IMR-90 (cell line): ENCODE data around the gene ITGAX. TPM values are rescaled to one million over a fixed set of nuclear protein-coding genes. Genes with fewer than 3 reads are reported as not detected.

Source experiments
- ATAC-seq: fragments of 200-7000 bp; cut with Tn5 transposase; 2 replicates; pipeline ENCODE4 v1.9.1; 2020; ENCODE audit warnings: low read depth, mild to moderate bottlenecking, moderate library complexity
- BruUV-seq: library from RNA; stranded (reverse); fragments of 400-500 nt; replicated peaks from 2 replicates; lab custom pipeline; 2021; lab: Mats Ljungman, UMichigan
- CTCF ChIA-PET: fragments of 300-600 bp; formaldehyde crosslinking; extraction: SDS; loops from one replicate; lab custom pipeline; 2021; ENCODE audit warnings: antibody characterized with exemption; lab: Yijun Ruan, JAX
- POLR2A ChIA-PET: fragments of 300-600 bp; sonication (Branson Sonifier 250); formaldehyde crosslinking; loops from one replicate; lab custom pipeline; 2022; ENCODE audit warnings: antibody characterized with exemption; ENCODE audit not compliant: unreplicated experiment; lab: Charles Lee
- DNase-seq: peaks from one replicate; pipeline ENCODE4 v3.0.0; 2013
- H2AFZ ChIP-seq: replicated peaks from 2 replicates; pipeline ENCODE3; 2013; ENCODE audit warnings: low read length, mild to moderate bottlenecking; ENCODE audit not compliant: poor library complexity
- H2AK5ac ChIP-seq: 2 replicates; pipeline ENCODE4 v1.6.1; 2013; ENCODE audit warnings: low read depth, low read length, inconsistent platforms
- H2AK9ac ChIP-seq: replicated peaks from 2 replicates; pipeline ENCODE3; 2013; ENCODE audit warnings: mild to moderate bottlenecking, low read depth, low read length, moderate library complexity; ENCODE audit not compliant: poor library complexity
- H2BK120ac ChIP-seq: 2 replicates; pipeline ENCODE4 v1.6.1; 2013; ENCODE audit warnings: low read depth, low read length, inconsistent platforms
- H2BK15ac ChIP-seq: 3 replicates; pipeline ENCODE4 v1.6.1; 2013; ENCODE audit warnings: low read depth, low read length, inconsistent platforms
- H2BK20ac ChIP-seq: 2 replicates; pipeline ENCODE4 v1.6.1; 2013; ENCODE audit warnings: low read depth, mild to moderate bottlenecking, inconsistent platforms, low read length, moderate library complexity
- H2BK5ac ChIP-seq: 2 replicates; pipeline ENCODE4 v1.6.1; 2013; ENCODE audit warnings: mild to moderate bottlenecking, low read depth, low read length, inconsistent platforms; ENCODE audit not compliant: poor library complexity, severe bottlenecking
- H3K14ac ChIP-seq: replicated peaks from 2 replicates; pipeline ENCODE4 v1.6.1; 2013; ENCODE audit warnings: low read depth, low read length, inconsistent platforms
- H3K18ac ChIP-seq: 2 replicates; pipeline ENCODE4 v1.6.1; 2013; ENCODE audit warnings: low read depth, low read length, control low read depth
- H3K23ac ChIP-seq: 2 replicates; pipeline ENCODE4 v1.6.1; 2013; ENCODE audit warnings: low read depth, low read length, inconsistent platforms
- H3K27ac ChIP-seq: 2 replicates; pipeline ENCODE4 v1.5.1; 2013; ENCODE audit warnings: mild to moderate bottlenecking, control low read depth, low read length; ENCODE audit not compliant: insufficient read depth
- H3K27me3 ChIP-seq: 2 replicates; pipeline ENCODE4 v1.6.1; 2013; ENCODE audit warnings: low read length; ENCODE audit not compliant: control insufficient read depth, insufficient read depth
- H3K36me3 ChIP-seq: 2 replicates; pipeline ENCODE4 v1.6.1; 2013; ENCODE audit warnings: low read length, mixed read lengths; ENCODE audit not compliant: control insufficient read depth, insufficient read depth
- H3K4ac ChIP-seq: 2 replicates; pipeline ENCODE4 v1.6.1; 2013; ENCODE audit warnings: low read depth, low read length, inconsistent platforms
- H3K4me1 ChIP-seq: 2 replicates; pipeline ENCODE4 v1.6.1; 2013; ENCODE audit warnings: low read length, mixed read lengths; ENCODE audit not compliant: control insufficient read depth, insufficient read depth
- H3K4me2 ChIP-seq: 2 replicates; pipeline ENCODE4 v1.6.1; 2013; ENCODE audit warnings: low read depth, mild to moderate bottlenecking, control low read depth, low read length, moderate library complexity
- H3K4me3 ChIP-seq: 2 replicates; pipeline ENCODE4 v1.5.1; 2013; ENCODE audit warnings: low read depth, mild to moderate bottlenecking, control low read depth, low read length, moderate library complexity; ENCODE audit not compliant: insufficient read depth
- H3K56ac ChIP-seq: 2 replicates; pipeline ENCODE4 v1.6.1; 2013; ENCODE audit warnings: low read length, inconsistent platforms; ENCODE audit not compliant: insufficient read depth; ENCODE audit errors: extremely low read depth
- H3K79me1 ChIP-seq, 2 experiments: 2 replicates each; pipeline ENCODE4 v1.6.1; 2013; ENCODE audit warnings: low read length in 2 of 2, inconsistent platforms in 1 of 2, low read depth in 1 of 2
- H3K9ac ChIP-seq: 2 replicates; pipeline ENCODE4 v1.6.1; 2013; ENCODE audit warnings: low read depth, low read length, control low read depth
- H3K9me1 ChIP-seq: 2 replicates; pipeline ENCODE4 v1.6.1; 2013; ENCODE audit warnings: low read length, inconsistent platforms; ENCODE audit not compliant: insufficient read depth
- H3K9me3 ChIP-seq: 2 replicates; pipeline ENCODE4 v1.6.1; 2013; ENCODE audit warnings: low read length; ENCODE audit not compliant: control insufficient read depth, insufficient read depth
- H4K20me1 ChIP-seq: 2 replicates; pipeline ENCODE4 v1.6.1; 2013; ENCODE audit warnings: low read length, inconsistent platforms; ENCODE audit not compliant: insufficient read depth
- H4K5ac ChIP-seq: 2 replicates; pipeline ENCODE4 v1.6.1; 2013; ENCODE audit warnings: mild to moderate bottlenecking, low read depth, low read length, control low read depth
- H4K8ac ChIP-seq, 2 experiments: 2 replicates each; pipeline ENCODE4 v1.6.1; 2013; ENCODE audit warnings: low read depth in 2 of 2, low read length in 2 of 2, control low read depth in 1 of 2, inconsistent platforms in 1 of 2
- H4K91ac ChIP-seq: 2 replicates; pipeline ENCODE4 v1.6.1; 2013; ENCODE audit warnings: low read depth, low read length, inconsistent platforms; ENCODE audit not compliant: insufficient read depth
- BHLHE40 ChIP-seq: fragments of 150-350 bp; IDR thresholded peaks from 2 replicates; pipeline ENCODE4 v1.6.1; 2016; ENCODE audit warnings: mild to moderate bottlenecking, low read depth, low read length
- CEBPB ChIP-seq: IDR thresholded peaks from 2 replicates; pipeline ENCODE4 v1.6.1; 2012; ENCODE audit warnings: low read depth, low read length, improper control_type of control experiment
- CHD1 ChIP-seq: IDR thresholded peaks from 2 replicates; pipeline ENCODE4 v1.6.1; 2012; ENCODE audit warnings: low read depth, low read length, improper control_type of control experiment
- CTCF ChIP-seq: conservative IDR thresholded peaks from 2 replicates; pipeline ENCODE4 v1.5.1; 2012; ENCODE audit warnings: mild to moderate bottlenecking, low read depth, low read length, improper control_type of control experiment
- FOS ChIP-seq: fragments of 150-350 bp; IDR thresholded peaks from 2 replicates; pipeline ENCODE4 v1.6.1; 2016; ENCODE audit warnings: low read depth, low read length
- MAFK ChIP-seq: IDR thresholded peaks from 2 replicates; pipeline ENCODE4 v1.6.1; 2012; ENCODE audit warnings: low read depth, low read length, improper control_type of control experiment
- MAZ ChIP-seq: IDR thresholded peaks from 2 replicates; pipeline ENCODE4 v1.6.1; 2012; ENCODE audit warnings: low read depth, mild to moderate bottlenecking, low read length, improper control_type of control experiment, moderate library complexity, borderline replicate concordance
- MXI1 ChIP-seq: IDR thresholded peaks from 2 replicates; pipeline ENCODE4 v1.6.1; 2012; ENCODE audit warnings: low read depth, mild to moderate bottlenecking, low read length, moderate library complexity, borderline replicate concordance
- NFE2L2 ChIP-seq: fragments of 150-350 bp; IDR thresholded peaks from 2 replicates; pipeline ENCODE4 v1.6.1; 2016; ENCODE audit warnings: low read depth, mild to moderate bottlenecking, low read length
- POLR2A ChIP-seq: IDR thresholded peaks from 2 replicates; pipeline ENCODE4 v1.6.1; 2012; ENCODE audit warnings: mild to moderate bottlenecking, low read depth, low read length
- RAD21 ChIP-seq: IDR thresholded peaks from 2 replicates; pipeline ENCODE4 v1.6.1; 2012; ENCODE audit warnings: low read length, improper control_type of control experiment
- RCOR1 ChIP-seq: IDR thresholded peaks from 2 replicates; pipeline ENCODE4 v1.6.1; 2012; ENCODE audit warnings: mild to moderate bottlenecking, low read length, improper control_type of control experiment; ENCODE audit not compliant: insufficient replicate concordance
- RFX5 ChIP-seq: IDR thresholded peaks from 2 replicates; pipeline ENCODE4 v1.8.0; 2012; ENCODE audit warnings: low read depth, mild to moderate bottlenecking, low read length, moderate library complexity
- SMC3 ChIP-seq: fragments of 150-350 bp; IDR thresholded peaks from 2 replicates; pipeline ENCODE4 v1.6.1; 2016; ENCODE audit warnings: low read depth, mild to moderate bottlenecking, antibody characterized with exemption, low read length, moderate library complexity
- USF2 ChIP-seq: fragments of 150-350 bp; IDR thresholded peaks from 2 replicates; pipeline ENCODE4 v1.6.1; 2017; ENCODE audit warnings: mild to moderate bottlenecking, antibody characterized with exemption, low read length, low read depth
- WGBS, 2 experiments: methylation state at CpG; one replicate each; pipeline versions ENCODE4 v1.1.5 to v1.1.7; 2013; ENCODE audit warnings: missing lambda C conversion rate in 2 of 2; ENCODE audit not compliant: insufficient read length in 1 of 2; ENCODE audit errors: extremely low coverage in 2 of 2; 5-methylcytosine and 5-hydroxymethylcytosine counted together
- dilution Hi-C: fragments of 300-500 bp; cut with HindIII; formaldehyde crosslinking; loops from one replicate; pipeline ENCODE4 v1.14.3; 2018; ENCODE audit warnings: low sequenced_read_pairs; ENCODE audit not compliant: unreplicated experiment
- in situ Hi-C: fragments of 300-500 bp; cut with MboI; formaldehyde crosslinking; loops from 3 replicates; pipeline ENCODE4 v1.14.3; 2019; ENCODE audit warnings: low sequenced_read_pairs, inconsistent platforms, mixed read lengths
- intact Hi-C: fragments of 100-400 bp; cut with micrococcal nuclease; formaldehyde crosslinking; loops from 2 replicates; pipeline ENCODE4 v1.10.0; 2022
- polyA plus RNA-seq, 3 experiments: library from polyadenylated mRNA; depleted of rRNA; stranded (reverse); fragments of >200 nt; gene quantifications; 2 replicates each; pipeline ENCODE4 v1.2.3, GENCODE V29; 2012; ENCODE audit warnings: low replicate concordance in 1 of 3
- total RNA-seq: library from RNA; depleted of rRNA; stranded (reverse); fragments of >200 nt; gene quantifications from 2 replicates; pipeline ENCODE4 v1.2.3, GENCODE V29; 2012
- TF ChIP-seq, protein P1 (sequence below): fragments of 150-350 bp; IDR thresholded peaks from 2 replicates; pipeline ENCODE4 v1.6.1; 2016; ENCODE audit warnings: low read depth, mild to moderate bottlenecking, low read length, moderate library complexity, borderline replicate concordance

The ITGAX gene
- total and polyA plus RNA-seq, 2 of the 4 experiments (the other 2 are of a cell fraction), result 0.09 to 0.18 TPM

DNA sequence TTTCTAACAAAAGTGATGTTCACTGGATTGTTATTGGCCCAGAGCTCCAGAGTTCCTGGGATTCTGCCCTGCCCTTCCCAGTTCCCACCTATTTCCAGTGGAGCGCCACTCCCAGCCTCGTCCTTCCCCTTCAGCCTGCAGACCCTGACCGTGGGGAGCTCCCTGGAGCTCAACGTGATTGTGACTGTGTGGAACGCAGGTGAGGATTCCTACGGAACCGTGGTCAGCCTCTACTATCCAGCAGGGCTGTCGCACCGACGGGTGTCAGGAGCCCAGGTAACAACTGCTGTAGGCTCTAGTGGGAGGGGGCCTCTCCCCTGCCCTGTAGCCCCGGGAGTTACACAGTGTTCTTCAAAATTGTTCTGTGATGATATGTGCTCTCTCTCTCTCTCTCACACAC lies 61.4 kb downstream of the ITGAX start:
- Histone ChIP-seq H3K27ac (no peak overlapping the region), H3K4me3 (no peak overlapping the region), H4K5ac (no peak overlapping the region), H3K18ac (no peak overlapping the region), H2BK15ac (no peak overlapping the region), H3K9me3 (no peaks in the 10 kb centered on the region), H2BK20ac (no peak overlapping the region), H4K8ac (no peak overlapping the region), H3K4me2 (no peak overlapping the region), H3K9ac (no peak overlapping the region), H3K56ac (no peak overlapping the region), H2AK5ac (no peak overlapping the region), H3K27me3 (peaks cover 19% of the 10 kb centered on the region), H3K4ac (no peak overlapping the region), H3K36me3 (no peaks in the 10 kb centered on the region), H2BK5ac (no peak overlapping the region), H3K23ac (no peak overlapping the region), H4K91ac (no peak overlapping the region), H2AK9ac (no peak overlapping the region), H2BK120ac (no peak overlapping the region), H3K14ac (no peak overlapping the region), H3K9me1 (no peaks in the 10 kb centered on the region), H3K4me1 (no peaks in the 10 kb centered on the region), H2AFZ (no peak overlapping the region), H4K20me1 (no peaks in the 10 kb centered on the region), H3K79me1 (no peaks in the 10 kb centered on the region)
- ChIA-PET CTCF (no interaction called here), POLR2A (no interaction called here)
- no TSS peak for BruUV-seq
- no peak for TF ChIP-seq MAFK
- no peak for TF ChIP-seq RAD21
- no peak for TF ChIP-seq CEBPB
- no peak for TF ChIP-seq MAZ
- TF ChIP-seq, protein P1, sequence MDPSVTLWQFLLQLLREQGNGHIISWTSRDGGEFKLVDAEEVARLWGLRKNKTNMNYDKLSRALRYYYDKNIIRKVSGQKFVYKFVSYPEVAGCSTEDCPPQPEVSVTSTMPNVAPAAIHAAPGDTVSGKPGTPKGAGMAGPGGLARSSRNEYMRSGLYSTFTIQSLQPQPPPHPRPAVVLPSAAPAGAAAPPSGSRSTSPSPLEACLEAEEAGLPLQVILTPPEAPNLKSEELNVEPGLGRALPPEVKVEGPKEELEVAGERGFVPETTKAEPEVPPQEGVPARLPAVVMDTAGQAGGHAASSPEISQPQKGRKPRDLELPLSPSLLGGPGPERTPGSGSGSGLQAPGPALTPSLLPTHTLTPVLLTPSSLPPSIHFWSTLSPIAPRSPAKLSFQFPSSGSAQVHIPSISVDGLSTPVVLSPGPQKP, result no peak
- TF ChIP-seq USF2, result no peak
- TF ChIP-seq NFE2L2, result no peak
- no peak for TF ChIP-seq FOS
- no peak for TF ChIP-seq RCOR1
- no peak for TF ChIP-seq SMC3
- no peak for TF ChIP-seq POLR2A
- no peak for TF ChIP-seq BHLHE40
- TF ChIP-seq CTCF, result no peak
- TF ChIP-seq RFX5, result no peak
- TF ChIP-seq CHD1, result no peak
- TF ChIP-seq MXI1, result no peak
- in situ Hi-C loops (no loop called here), dilution Hi-C loops (no loop called here), intact Hi-C loops (no loop called here)
- no CpG with 5 or more reads among the region's 11 CpGs for WGBS, 2 experiments
- ATAC-seq (no peak), DNase-seq (no peak)
